CD8-positive, alpha-beta memory T cell (primary cell): ENCODE results near the gene SLC16A6. TPM values are rescaled to one million over a fixed set of nuclear protein-coding genes. Genes with fewer than 3 reads are reported as not detected.
A peak's percentile ranks its signal among the peaks of the same experiment; 100 is the strongest.
"Not testable (repeated sequence)": the region's sequence is repeated elsewhere in the genome, so short reads cannot be mapped to it uniquely, and the experiment has no call there.

ENCODE experiments used
- CTCF ChIA-PET: fragments of 350-600 bp; sonication (Branson Sonifier 250); formaldehyde crosslinking; loops from one replicate; lab custom pipeline; 2021; ENCODE audit warnings: antibody characterized with exemption; lab: Charles Lee
- POLR2A ChIA-PET: fragments of 350-600 bp; sonication (Branson Sonifier 250); formaldehyde crosslinking; loops from one replicate; lab custom pipeline; 2021; ENCODE audit warnings: antibody characterized with exemption; lab: Charles Lee
- DNase-seq, 5 donors: peaks; one replicate each; pipeline versions ENCODE4 v3.0.0 to v3.0.0-alpha.2; 2020 to 2022; ENCODE audit warnings: mixed read lengths in 1 of 5
- H3K27ac ChIP-seq: one replicate; pipeline ENCODE4 v1.7.0; 2013; ENCODE audit warnings: low read depth, mild to moderate bottlenecking, low read length, moderate library complexity
- H3K27me3 ChIP-seq: 2 replicates; pipeline ENCODE4 v1.7.0; 2013; ENCODE audit warnings: low read length, mild to moderate bottlenecking; ENCODE audit not compliant: insufficient read depth, poor library complexity, severe bottlenecking
- H3K36me3 ChIP-seq: 2 replicates; pipeline ENCODE4 v1.7.0; 2013; ENCODE audit warnings: mild to moderate bottlenecking, low read length, moderate library complexity; ENCODE audit not compliant: insufficient read depth
- H3K4me1 ChIP-seq: 2 replicates; pipeline ENCODE4 v1.7.0; 2013; ENCODE audit warnings: mild to moderate bottlenecking, low read length, moderate library complexity; ENCODE audit not compliant: insufficient read depth
- H3K4me3 ChIP-seq: 2 replicates; pipeline ENCODE4 v1.7.0; 2013; ENCODE audit warnings: mild to moderate bottlenecking, low read length
- H3K9me3 ChIP-seq: 2 replicates; pipeline ENCODE4 v1.7.0; 2013; ENCODE audit warnings: mild to moderate bottlenecking, low read length
- H3K27ac Mint-ChIP-seq, 8 donors: one replicate each; pipeline ENCODE4 v1.8.0; 2020 to 2021; ENCODE audit warnings: mixed read lengths in 8 of 8, mild to moderate bottlenecking in 6 of 8, inconsistent platforms in 3 of 8, moderate library complexity in 3 of 8
- H3K27me3 Mint-ChIP-seq, 2 donors: one replicate each; pipeline ENCODE4 v1.8.0; 2020 to 2021; ENCODE audit warnings: mixed read lengths in 2 of 2, mild to moderate bottlenecking in 1 of 2, moderate library complexity in 1 of 2
- H3K36me3 Mint-ChIP-seq, 3 donors: one replicate each; pipeline ENCODE4 v1.8.0; 2020 to 2021; ENCODE audit warnings: mixed read lengths in 3 of 3, inconsistent platforms in 1 of 3, mild to moderate bottlenecking in 1 of 3
- H3K4me1 Mint-ChIP-seq, 3 donors: one replicate each; pipeline ENCODE4 v1.8.0; 2020 to 2021; ENCODE audit warnings: mixed read lengths in 3 of 3, inconsistent platforms in 1 of 3, mild to moderate bottlenecking in 1 of 3
- H3K4me3 Mint-ChIP-seq, 7 donors: one replicate each; pipeline ENCODE4 v1.8.0; 2020 to 2021; ENCODE audit warnings: mixed read lengths in 7 of 7, mild to moderate bottlenecking in 6 of 7, moderate library complexity in 4 of 7, inconsistent platforms in 2 of 7
- H3K9me3 Mint-ChIP-seq, 5 donors: one replicate each; pipeline ENCODE4 v1.8.0; 2020 to 2022; ENCODE audit warnings: mixed read lengths in 5 of 5, mild to moderate bottlenecking in 3 of 5, moderate library complexity in 2 of 5, inconsistent platforms in 1 of 5
- polyA plus RNA-seq: library from polyadenylated mRNA; unstranded; fragments of 300-500 nt; fragmentation: Illumina TruSeq; gene quantifications from one replicate; pipeline ENCODE4 v1.2.3, GENCODE V29; 2021
- total RNA-seq, 2 experiments: library from RNA; stranded (reverse); gene quantifications; one replicate each; pipeline ENCODE4 v1.2.3, GENCODE V29; 2021

Gene SLC16A6
- total and polyA plus RNA-seq, 3 experiments from 2014 or later, result 1.3 to 9.4 (median 8.4) TPM

DNA sequence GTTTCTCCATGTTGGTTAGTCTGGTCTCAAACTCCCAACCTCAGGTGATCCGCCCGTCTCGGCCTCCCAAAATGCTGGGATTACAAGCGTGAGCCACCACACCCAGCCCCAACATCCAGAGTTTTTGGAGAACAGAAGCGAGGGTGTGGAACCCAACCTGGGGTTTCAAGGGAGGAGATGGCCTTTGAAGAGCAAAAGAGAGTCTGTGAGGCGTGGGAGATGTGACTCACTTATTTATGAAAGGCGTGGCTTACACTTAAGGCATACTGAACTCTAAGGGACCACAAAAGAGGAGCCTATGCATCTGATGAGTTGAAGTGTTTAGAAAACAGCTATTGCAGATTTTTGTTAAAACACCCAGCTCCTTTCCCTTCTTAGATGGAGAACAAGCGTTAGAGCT lies 19.2 kb upstream of the SLC16A6 start:
- Mint-ChIP-seq H3K27ac (peak overlapping the region in 5 of 8 donors; percentile 17 to 90 (median 45)), H3K27me3 (no peaks in the 10 kb centered on the region), H3K4me3 (peak overlapping the region in 3 of 7 donors; percentile 12 to 83 (median 19)), H3K9me3 (no peaks in the 10 kb centered on the region), H3K36me3 (peaks cover 10 to 13% (median 12%) of the 10 kb centered on the region in 3 donors), H3K4me1 (peaks cover 42 to 74% (median 58%) of the 10 kb centered on the region in 3 donors)
- peak in 1 of 5 donors; percentile 65 for DNase-seq
- Histone ChIP-seq H3K4me3 (no peak overlapping the region), H3K4me1 (peaks cover 40% of the 10 kb centered on the region), H3K36me3 (no peaks in the 10 kb centered on the region), H3K27ac (no peak overlapping the region), H3K27me3 (no peaks in the 10 kb centered on the region), H3K9me3 (no peaks in the 10 kb centered on the region)
- CTCF ChIA-PET, result interaction anchor here (0.8 to 1.6 kb wide), 6 partner anchors 8 to 135 kb away, joined by 3 to 4 read pairs (median 4); no protein-coding TSS in a partner anchor
- POLR2A ChIA-PET, result interaction anchor here (1.1 kb wide), 1 partner anchor 18 kb away, joined by 5 read pairs; no protein-coding TSS in a partner anchor

DNA sequence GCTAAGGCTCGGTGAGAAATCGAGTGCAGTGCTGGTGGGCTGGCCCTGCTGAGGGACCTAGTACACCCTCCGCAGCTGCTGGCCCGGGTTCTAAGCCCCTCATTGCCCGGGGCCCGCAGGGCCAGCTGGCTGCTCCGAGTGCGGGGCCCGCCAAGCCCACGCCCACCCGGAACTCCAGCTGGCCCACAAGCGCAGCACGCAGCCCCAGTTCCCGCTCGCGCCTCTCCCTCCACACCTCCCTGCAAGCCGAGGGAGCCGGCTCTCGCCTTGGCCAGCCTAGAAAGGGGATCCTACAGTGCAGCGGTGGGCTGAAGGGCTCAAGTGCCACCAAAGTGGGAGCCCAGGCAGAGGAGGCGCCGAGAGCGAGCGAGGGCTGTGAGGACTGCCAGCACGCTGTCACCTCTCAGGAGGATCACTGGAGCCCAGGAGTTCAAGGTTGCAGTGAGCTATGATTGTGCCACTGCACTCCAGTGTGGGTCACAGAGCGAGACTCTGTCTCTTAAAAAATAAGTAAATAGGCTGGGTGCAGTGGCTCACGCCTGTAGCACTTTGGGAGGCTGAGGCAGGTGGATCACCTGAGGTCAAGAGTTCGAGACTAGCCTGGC lies 18.2 kb upstream of the SLC16A6 start:
- H3K36me3 ChIP-seq, H3K9me3 Mint-ChIP-seq, H3K27me3 ChIP-seq, H3K27me3 Mint-ChIP-seq, H3K27ac Mint-ChIP-seq, H3K4me3 ChIP-seq, DNase-seq, POLR2A ChIA-PET, H3K27ac ChIP-seq, H3K4me3 Mint-ChIP-seq, H3K9me3 ChIP-seq: not testable (repeated sequence)
- peaks cover 37 to 70% (median 52%) of the 10 kb centered on the region in 3 donors for H3K4me1 Mint-ChIP-seq
- peaks cover 30% of the 10 kb centered on the region for H3K4me1 ChIP-seq
- CTCF ChIA-PET, result interaction anchor here (1.0 to 1.6 kb wide), 3 partner anchors 123 to 129 kb away, joined by 3 to 4 read pairs (median 4); no protein-coding TSS in a partner anchor
- peaks cover 10 to 13% (median 12%) of the 10 kb centered on the region in 3 donors for H3K36me3 Mint-ChIP-seq

DNA sequence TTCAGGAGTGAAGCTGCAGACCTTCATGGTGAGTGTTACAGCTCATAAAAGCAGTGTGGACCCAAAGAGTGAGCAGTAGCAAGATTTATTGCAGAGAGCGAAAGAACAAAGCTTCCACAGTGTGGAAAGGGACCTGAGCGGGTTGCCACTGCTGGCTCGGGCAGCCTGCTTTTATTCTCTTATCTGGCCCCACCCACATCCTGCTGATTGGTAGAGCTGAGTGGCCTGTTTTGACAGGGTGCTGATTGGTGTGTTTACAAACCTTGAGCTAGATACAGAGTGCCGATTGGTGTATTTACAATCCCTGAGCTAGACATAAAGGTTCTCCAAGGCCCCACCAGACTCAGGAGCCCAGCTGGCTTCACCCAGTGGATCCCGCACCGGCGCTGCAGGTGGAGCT lies 17.6 kb upstream of the SLC16A6 start:
- H3K4me3 ChIP-seq, H3K9me3 ChIP-seq, H3K27me3 ChIP-seq, DNase-seq, H3K36me3 ChIP-seq, H3K27me3 Mint-ChIP-seq, H3K9me3 Mint-ChIP-seq, POLR2A ChIA-PET, H3K27ac ChIP-seq, H3K4me3 Mint-ChIP-seq: not testable (repeated sequence)
- Mint-ChIP-seq H3K36me3 (peaks cover 10 to 13% (median 12%) of the 10 kb centered on the region in 3 donors), H3K4me1 (peaks cover 33 to 64% (median 47%) of the 10 kb centered on the region in 3 donors), H3K27ac (peak overlapping the region in 1 of 8 donors; percentile 84)
- H3K4me1 ChIP-seq, result peaks cover 24% of the 10 kb centered on the region
- CTCF ChIA-PET, result interaction anchor here (1.0 kb wide), 1 partner anchor 129 kb away, joined by 3 read pairs; no protein-coding TSS in a partner anchor

DNA sequence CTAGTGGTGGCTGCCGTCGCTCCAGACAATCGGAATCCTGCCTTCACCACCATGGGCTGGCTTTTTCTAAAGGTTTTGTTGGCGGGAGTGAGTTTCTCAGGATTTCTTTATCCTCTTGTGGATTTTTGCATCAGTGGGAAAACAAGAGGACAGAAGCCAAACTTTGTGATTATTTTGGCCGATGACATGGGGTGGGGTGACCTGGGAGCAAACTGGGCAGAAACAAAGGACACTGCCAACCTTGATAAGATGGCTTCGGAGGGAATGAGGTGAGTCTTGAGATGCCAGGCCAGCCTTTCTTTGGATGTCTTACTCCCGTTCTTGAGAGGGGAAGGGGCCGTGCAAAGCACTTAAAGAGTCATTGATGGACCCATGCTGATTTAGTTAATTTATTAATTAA lies 16.5 kb upstream of the SLC16A6 start:
- POLR2A ChIA-PET, result no interaction called here
- no peaks in the 10 kb centered on the region for H3K27me3 Mint-ChIP-seq
- H3K4me3 Mint-ChIP-seq, result no peak overlapping the region
- no peaks in the 10 kb centered on the region for H3K27me3 ChIP-seq
- H3K9me3 Mint-ChIP-seq, result no peaks in the 10 kb centered on the region
- no peak for DNase-seq
- no peaks in the 10 kb centered on the region for H3K9me3 ChIP-seq
- peaks cover 24% of the 10 kb centered on the region for H3K4me1 ChIP-seq
- H3K36me3 ChIP-seq, result no peaks in the 10 kb centered on the region
- peaks cover 28 to 57% (median 44%) of the 10 kb centered on the region in 3 donors for H3K4me1 Mint-ChIP-seq
- H3K27ac Mint-ChIP-seq, result peak overlapping the region in 1 of 8 donors; percentile 33
- H3K4me3 ChIP-seq, result no peak overlapping the region
- H3K27ac ChIP-seq, result no peak overlapping the region
- H3K36me3 Mint-ChIP-seq, result peaks cover 10 to 13% (median 12%) of the 10 kb centered on the region in 3 donors
- CTCF ChIA-PET, result no interaction called here

DNA sequence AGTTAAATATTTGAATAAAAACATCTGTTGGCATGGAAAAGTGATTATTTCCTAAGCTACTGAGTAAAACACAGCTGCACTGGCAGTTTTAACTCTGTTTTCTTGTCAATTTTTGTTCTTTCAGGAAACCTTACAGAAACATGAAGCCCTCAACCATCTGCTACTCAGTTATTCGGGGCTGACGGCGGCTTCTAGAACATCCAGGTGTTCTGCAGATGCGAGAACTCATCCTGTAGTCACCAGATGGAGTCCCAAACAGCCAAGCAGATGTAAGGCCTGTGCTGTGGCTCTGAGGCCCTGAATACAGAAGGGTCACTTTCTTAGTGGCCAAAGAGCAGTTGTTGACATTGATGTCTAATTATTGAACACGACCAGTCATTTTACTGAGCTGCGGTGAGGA lies 15.9 kb upstream of the SLC16A6 start:
- no peaks in the 10 kb centered on the region for H3K27me3 ChIP-seq
- H3K27me3 Mint-ChIP-seq, result no peaks in the 10 kb centered on the region
- peaks cover 18% of the 10 kb centered on the region for H3K4me1 ChIP-seq
- H3K4me3 Mint-ChIP-seq, result peak overlapping the region in 1 of 7 donors; percentile 3
- peaks cover 27 to 56% (median 43%) of the 10 kb centered on the region in 3 donors for H3K4me1 Mint-ChIP-seq
- H3K27ac ChIP-seq, result no peak overlapping the region
- peaks cover 10 to 13% (median 12%) of the 10 kb centered on the region in 3 donors for H3K36me3 Mint-ChIP-seq
- POLR2A ChIA-PET, result no interaction called here
- CTCF ChIA-PET, result interaction anchor here (1.3 kb wide), 1 partner anchor 10 kb away, joined by 5 read pairs; no protein-coding TSS in a partner anchor
- H3K4me3 ChIP-seq, result no peak overlapping the region
- H3K9me3 ChIP-seq, result no peaks in the 10 kb centered on the region
- no peak overlapping the region for H3K27ac Mint-ChIP-seq
- no peak for DNase-seq
- H3K36me3 ChIP-seq, result no peaks in the 10 kb centered on the region
- H3K9me3 Mint-ChIP-seq, result no peaks in the 10 kb centered on the region

DNA sequence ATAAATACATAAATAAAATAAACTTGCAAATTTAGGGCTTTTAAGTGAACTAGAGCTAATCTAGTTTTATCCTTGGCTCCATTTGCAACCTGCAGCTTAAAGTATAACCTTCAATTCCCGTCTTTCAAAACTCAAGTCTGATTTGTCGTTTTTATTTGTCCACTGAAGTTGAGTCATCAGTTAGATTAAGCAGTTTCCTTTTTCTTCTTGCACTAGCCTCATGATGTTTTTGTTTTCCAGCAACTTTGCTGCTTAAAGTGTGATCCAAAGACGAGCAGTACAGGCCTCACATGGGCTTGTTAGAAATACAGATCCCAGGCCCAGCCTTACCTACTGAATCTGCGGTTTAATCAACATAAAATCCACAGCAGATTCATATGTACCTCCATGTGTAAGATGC lies 14.2 kb upstream of the SLC16A6 start:
- Mint-ChIP-seq H3K27me3 (no peaks in the 10 kb centered on the region), H3K27ac (peak overlapping the region in 3 of 8 donors; percentile 8 to 46 (median 14)), H3K4me1 (peaks cover 18 to 45% (median 39%) of the 10 kb centered on the region in 3 donors), H3K36me3 (peaks cover 6 to 13% (median 7%) of the 10 kb centered on the region in 3 donors), H3K4me3 (no peak overlapping the region), H3K9me3 (no peaks in the 10 kb centered on the region)
- Histone ChIP-seq H3K9me3 (no peaks in the 10 kb centered on the region), H3K4me1 (peaks cover 10% of the 10 kb centered on the region), H3K4me3 (no peak overlapping the region), H3K27me3 (no peaks in the 10 kb centered on the region), H3K36me3 (no peaks in the 10 kb centered on the region), H3K27ac (no peak overlapping the region)
- CTCF ChIA-PET, result interaction anchor here (0.7 kb wide), 1 partner anchor 19 kb away, joined by 3 read pairs; no protein-coding TSS in a partner anchor
- POLR2A ChIA-PET, result no interaction called here
- no peak for DNase-seq

DNA sequence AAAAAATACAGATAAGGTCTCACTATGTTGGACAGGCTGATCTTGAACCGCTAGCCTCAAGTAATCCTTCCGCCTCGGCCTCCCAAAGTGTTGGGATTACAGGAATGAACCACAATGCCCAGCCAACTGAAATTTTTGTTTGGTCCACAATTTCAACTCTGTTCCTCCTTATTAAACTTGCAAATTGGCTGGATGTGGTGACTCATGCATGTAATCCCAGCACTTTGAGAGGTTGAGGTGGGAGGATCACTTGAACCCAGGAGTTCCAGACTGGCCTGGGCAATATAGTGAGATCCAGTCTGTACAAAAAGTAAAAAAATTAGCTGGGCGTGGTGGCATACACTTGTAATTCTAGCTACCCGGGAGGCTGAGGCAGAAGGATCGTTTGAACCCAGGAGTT lies 13.8 kb upstream of the SLC16A6 start:
- ChIA-PET POLR2A (no interaction called here), CTCF (interaction anchor here (0.7 kb wide), 1 partner anchor 19 kb away, joined by 3 read pairs; no protein-coding TSS in a partner anchor)
- Histone ChIP-seq H3K27me3 (no peaks in the 10 kb centered on the region), H3K4me1 (peaks cover 6% of the 10 kb centered on the region), H3K36me3 (no peaks in the 10 kb centered on the region), H3K9me3 (no peaks in the 10 kb centered on the region), H3K27ac (no peak overlapping the region), H3K4me3 (no peak overlapping the region)
- Mint-ChIP-seq H3K4me3 (no peak overlapping the region), H3K36me3 (peaks cover 6 to 13% (median 7%) of the 10 kb centered on the region in 3 donors), H3K9me3 (no peaks in the 10 kb centered on the region), H3K27ac (no peak overlapping the region), H3K4me1 (peaks cover 16 to 42% (median 37%) of the 10 kb centered on the region in 3 donors), H3K27me3 (no peaks in the 10 kb centered on the region)
- no peak for DNase-seq

DNA sequence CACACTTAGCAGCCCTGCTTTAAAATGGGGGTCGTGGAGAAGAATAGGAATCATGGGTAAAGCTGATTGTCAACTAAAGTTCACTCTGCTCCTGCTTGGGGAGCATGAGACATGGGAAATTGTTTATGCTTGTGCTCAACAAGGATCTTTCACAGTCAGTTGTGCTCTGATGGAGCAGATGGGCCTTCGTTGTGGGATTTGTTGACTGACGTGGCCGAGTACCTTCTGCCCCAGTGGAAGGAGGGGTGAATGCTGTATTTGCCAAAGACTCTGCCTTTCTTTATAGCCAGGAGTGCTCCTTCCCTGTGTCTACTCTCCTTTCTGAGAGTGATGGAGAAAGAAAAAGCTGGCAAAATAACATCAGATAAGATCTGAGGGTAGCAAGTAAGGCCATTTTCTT lies 11.7 kb upstream of the SLC16A6 start:
- ChIA-PET CTCF (interaction anchor here (1.0 to 1.3 kb wide), 2 partner anchors 7 to 38 kb away, joined by 3 to 4 read pairs; no protein-coding TSS in a partner anchor), POLR2A (interaction anchor here (0.6 kb wide), 1 partner anchor 50 kb away, joined by 4 read pairs; no protein-coding TSS in a partner anchor)
- no peaks in the 10 kb centered on the region for H3K27me3 Mint-ChIP-seq
- peak overlapping the region in 1 of 8 donors; percentile 10 for H3K27ac Mint-ChIP-seq
- H3K4me1 Mint-ChIP-seq, result peaks cover 23 to 50% (median 47%) of the 10 kb centered on the region in 3 donors
- H3K9me3 Mint-ChIP-seq, result no peaks in the 10 kb centered on the region
- Histone ChIP-seq H3K27me3 (no peaks in the 10 kb centered on the region), H3K36me3 (no peaks in the 10 kb centered on the region), H3K4me1 (peaks cover 19% of the 10 kb centered on the region), H3K9me3 (no peaks in the 10 kb centered on the region), H3K27ac (no peak overlapping the region), H3K4me3 (no peak overlapping the region)
- peaks cover 6 to 8% (median 7%) of the 10 kb centered on the region in 3 donors for H3K36me3 Mint-ChIP-seq
- DNase-seq, result no peak
- H3K4me3 Mint-ChIP-seq, result no peak overlapping the region
